GM03348 (cell line): Measurements from ENCODE around the gene CYP2S1.
"Not testable (repeated sequence)": the region's sequence is repeated elsewhere in the genome, so short reads cannot be mapped to it uniquely, and the experiment has no call there.

Experiments used
- DNase-seq: peaks from one replicate; pipeline ENCODE4 v3.0.0; 2012; ENCODE audit warnings: low spot score

The CYP2S1 gene

DNA sequence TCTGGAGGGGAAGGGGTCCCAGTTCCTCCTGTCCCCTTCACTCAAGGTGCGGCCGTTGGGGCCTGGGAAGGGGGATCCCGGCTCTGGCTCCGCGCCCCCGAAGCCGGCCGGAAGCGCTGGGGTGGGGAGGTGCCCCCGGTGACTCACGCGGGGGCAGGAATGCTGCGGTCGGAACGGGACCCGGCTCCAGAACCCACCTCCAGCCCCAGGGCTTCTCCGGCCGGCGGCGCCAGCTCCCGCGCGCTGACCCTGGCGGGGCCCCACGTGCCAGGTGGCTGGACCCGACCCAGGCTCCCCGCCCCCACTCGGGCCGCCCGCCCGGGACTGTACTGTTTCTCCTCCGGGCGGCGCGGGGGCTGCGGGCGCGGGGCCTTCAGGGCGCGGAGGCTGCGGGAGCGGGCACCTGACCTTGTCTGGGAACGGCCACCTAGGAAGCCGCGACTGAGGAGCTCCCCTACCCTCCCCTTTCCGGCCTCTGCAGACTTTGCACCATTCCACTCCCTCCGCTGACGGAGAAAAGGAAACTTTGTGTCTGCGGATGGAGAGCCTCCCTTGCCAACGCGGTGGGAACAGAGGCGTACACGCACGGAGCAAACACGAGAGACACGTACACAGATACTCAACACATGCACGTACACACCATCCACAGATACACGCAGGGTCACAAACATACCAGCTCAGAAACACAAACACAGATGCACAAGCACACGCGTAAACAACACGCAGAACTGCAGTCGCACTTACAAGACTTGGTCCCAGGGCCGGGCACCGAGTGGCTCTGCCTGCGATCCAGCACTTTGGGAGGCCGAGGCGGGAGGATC is 33.2 kb downstream of the CYP2S1 start:
- DNase-seq, result peak; percentile 96

DNA sequence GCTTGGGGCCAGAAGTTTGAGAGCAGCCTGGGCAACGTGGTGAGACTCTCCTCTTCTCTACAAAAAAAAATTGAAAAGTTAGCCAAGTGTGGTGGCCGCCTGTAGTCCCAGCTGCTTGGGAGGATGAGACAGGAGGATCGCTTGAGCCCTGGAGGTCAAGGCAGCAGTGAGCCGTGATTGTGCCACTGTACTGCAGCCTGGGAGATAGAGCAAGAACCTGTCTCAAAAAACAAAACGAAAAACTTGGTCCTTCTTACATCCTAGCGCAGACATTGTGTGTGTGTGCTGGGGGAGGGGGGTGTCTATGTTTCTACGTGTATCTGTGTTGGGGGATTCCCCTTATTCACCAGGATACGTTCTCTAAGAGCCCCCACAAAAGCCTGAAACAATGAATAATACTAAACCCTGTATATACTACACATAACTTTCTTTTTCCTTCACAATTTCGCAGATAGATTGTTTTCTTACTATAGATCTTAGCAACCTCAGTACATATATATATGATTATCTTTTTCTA is 33.9 kb downstream of the CYP2S1 start:
- DNase-seq, result no peak

DNA sequence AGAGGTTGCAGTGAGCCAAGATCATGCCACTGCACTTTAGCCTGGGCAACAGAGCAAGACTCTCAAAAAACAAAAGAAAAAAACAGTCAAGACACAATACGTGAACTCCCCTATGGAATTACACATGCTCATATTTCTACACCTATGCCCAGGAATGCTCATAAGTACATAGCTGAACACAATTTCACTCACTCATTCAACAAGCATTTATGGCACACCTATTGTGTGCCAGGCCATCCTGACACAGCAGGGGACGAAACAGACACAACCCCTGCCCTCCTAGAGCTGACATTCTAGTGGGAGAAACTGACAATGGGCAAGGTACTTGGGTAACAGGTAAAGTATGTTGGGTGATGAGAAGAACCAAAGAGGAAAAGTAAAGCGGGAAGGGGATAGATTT is 35.5 kb downstream of the CYP2S1 start:
- DNase-seq, result no peak

DNA sequence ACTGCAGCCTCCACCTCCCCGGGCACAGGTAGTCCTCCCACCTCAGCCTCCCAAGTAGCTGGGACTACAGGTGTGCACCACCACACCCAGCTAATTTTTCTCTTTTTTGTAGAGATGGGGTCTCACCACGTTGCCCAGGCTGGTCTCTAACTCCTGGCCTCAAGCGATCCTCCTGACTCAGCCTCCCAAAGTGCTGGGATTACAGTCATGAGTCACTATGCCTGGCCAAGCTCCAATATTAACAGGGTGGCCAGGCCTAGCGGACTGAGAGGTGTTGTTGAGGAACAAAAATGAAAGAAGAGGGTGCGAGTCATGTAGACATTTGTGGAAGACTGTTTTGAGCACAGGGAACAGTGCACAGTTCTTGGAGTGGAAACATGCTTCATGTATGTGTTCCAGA is 36.3 kb downstream of the CYP2S1 start:
- DNase-seq, result not testable (repeated sequence)

DNA sequence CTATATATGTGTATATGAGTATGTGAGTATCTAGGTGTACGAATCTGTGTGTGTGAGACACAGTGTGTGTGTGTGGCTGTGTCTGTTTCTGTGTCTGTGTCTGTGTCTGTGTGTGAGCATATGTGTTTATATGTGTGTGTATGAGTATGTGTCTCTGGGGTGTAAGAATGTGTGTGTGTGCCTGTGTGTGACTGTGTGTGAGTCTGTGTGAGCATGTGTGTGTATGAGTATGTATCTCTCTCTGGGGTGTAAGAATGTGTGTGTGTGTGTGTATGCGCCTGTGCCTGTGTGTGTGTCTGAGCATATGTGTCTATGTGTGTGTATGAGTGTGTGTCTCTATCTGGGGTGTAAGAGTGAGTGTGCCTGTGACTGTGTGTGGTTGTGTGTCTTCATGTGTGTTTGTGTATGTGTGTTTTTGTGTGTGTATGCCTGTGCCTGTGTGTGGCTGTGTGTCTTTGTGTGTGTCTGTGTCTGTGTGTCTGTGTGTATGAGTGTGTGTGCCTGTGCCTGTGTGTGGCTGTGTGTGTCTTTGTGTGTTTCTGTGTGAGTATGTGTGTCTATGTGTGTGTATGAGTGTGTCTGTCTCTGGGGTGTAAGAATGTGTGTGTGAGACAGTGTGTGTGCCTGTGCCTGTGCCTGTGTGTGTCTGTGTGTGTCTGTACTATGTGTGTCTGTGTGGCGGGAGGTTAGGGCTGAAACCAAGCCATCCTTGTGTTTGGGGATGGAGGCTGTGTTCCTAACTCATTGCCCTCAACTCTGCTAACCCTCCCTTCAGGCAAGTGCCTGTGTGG is 37.2 kb downstream of the CYP2S1 start:
- DNase-seq, result no peak

DNA sequence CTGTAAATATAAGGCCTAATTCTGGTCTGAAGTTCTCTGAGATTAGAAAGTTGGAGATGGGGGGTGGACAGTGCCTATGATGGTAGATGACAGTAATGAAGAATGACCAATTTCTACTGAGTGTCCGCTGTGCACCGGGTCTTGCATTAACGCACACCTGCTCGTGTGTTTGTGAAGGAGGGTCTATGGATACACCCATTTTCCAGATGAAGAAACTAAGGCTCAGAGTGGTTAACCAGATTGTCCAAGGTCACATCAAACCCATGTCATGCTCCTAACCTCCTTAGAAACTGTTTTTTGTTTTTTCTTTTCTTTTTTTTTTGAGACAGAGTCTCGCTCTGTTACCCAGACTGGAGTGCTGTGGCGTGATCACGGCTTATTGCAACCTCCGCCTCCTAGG is 39.7 kb downstream of the CYP2S1 start:
- no peak for DNase-seq

DNA sequence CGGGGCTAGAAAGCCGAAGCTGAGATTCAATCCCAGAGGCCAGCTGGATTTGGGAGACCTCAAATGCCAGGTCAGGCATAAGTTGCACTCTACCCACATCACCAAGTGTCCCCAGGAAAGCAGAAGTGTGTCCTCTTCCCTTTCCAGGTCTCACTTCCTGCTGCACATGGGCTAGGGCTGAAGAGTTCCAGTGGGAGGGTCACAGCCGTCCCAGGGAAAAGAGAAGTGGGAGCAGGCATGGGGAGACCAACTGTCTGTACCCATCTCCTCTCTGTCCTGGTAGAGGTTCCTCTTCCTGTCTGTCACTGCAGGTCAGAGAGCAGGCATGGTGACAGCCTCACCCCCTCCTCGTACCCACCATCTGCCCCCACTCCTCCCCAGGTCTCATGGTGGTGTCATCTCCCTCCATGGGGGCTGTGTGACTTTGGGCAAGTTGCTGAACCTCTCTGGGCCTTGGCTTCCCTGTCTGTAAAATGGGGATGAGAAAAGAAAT is 40.8 kb downstream of the CYP2S1 start:
- no peak for DNase-seq

DNA sequence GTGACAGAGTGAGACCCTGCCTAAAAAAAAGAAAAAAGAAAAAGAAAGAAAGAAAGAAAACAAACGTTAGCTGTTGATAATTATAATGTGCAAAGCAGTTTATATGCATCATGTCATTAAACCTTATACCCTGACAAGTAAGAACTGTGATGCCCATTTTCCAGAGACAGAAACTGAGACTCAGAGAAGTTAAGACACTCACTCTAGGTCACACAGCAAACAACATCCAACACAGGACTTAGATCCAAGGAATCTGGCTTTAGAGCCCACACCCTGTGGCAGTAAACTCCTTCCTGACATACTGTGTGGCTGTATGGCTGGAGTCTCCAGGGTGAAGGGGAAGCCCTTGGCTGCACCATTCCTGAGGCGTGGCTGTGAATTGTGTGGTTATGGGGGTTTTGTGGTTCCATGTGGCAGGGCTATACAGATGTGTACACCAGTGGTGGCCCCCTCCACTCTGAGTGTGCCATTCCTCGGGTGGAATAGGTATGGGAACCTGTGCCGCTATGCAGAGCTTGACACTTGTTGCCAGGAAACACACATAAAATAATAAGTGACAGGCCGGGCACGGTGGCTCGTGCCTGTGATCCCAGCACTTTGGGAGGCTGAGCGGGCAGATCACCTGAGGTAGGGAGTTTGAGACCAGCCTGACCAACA is 41.6 kb downstream of the CYP2S1 start:
- no peak for DNase-seq

DNA sequence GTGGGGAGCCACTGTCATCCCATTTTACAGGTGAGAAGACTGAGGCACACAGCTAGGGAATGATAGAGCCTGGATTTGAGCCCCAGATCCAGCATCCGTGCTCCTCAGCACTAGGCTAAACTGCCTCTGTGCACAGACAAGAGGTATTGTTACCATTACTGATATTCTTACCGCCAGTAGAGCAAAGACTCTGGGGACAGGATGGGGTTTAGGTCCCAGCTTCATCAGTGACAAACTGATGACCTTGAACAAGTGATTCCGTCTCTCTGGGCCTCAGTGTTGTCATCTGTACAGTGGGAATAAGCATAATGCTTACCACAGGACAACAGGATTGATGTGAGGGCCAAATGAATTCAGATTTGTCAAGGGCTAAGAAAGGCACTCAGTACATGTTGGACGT is 42.5 kb downstream of the CYP2S1 start:
- no peak for DNase-seq

DNA sequence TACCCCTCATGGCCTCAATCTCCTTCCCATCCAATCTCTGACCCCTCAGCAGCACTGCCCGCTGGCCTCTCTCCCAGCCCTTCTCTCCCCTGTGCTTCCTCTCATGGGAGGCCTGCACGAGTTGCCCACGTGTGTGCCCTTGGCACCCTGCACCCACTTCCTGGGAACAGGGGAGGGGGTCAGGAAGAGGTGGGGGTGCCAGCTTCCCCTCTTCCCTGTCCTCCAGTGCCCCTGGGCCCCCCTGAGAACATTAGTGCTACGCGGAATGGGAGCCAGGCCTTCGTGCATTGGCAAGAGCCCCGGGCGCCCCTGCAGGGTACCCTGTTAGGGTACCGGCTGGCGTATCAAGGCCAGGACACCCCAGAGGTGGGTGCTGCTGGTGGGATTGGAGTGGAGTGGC is 45.2 kb downstream of the CYP2S1 start:
- no peak for DNase-seq

DNA sequence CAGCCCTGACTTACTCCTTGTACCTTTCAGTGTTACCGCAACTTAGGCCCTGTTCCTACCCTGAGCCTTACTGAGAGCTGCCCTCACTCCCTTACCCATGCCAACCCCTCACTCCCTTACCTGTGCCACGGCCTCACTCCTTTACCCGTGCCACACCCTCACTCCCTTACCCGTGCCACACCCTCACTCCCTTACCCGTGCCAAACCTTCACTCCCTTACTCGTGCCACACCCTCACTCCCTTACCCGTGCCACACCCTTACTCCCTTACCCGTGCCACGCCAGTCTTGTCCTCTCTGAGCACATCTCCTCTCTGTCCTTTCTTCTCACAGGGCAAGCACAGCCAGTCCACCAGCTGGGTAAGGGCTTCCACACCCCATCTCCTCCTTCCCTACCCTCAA is 46.3 kb downstream of the CYP2S1 start:
- no peak for DNase-seq

DNA sequence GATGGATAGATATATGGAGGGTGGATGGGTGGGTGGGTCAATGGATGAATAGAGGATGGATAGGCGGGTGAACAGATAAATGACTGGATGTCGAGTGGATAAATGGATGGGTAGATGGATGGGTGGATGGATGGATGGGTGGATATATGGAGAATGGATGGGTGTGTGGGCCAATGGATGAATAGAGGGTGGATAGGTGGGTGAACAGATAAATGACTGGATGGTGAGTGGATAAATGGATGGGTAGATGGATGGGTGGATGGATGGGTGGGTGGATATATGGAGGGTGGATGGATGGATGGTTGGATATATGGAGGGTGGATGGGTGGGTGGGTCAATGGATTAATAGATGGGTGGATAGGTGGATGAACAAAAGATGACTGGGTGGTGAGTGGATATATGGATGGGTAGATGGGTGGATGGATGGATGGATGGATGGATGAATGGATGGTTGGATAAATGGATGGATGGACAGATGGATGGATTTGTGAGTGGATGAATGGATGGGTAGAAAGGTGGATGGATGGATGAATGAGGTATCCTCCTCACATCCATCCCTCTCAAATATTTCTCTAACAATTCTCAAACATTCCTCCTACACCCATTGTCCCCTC is 47.0 kb downstream of the CYP2S1 start:
- no peak for DNase-seq

DNA sequence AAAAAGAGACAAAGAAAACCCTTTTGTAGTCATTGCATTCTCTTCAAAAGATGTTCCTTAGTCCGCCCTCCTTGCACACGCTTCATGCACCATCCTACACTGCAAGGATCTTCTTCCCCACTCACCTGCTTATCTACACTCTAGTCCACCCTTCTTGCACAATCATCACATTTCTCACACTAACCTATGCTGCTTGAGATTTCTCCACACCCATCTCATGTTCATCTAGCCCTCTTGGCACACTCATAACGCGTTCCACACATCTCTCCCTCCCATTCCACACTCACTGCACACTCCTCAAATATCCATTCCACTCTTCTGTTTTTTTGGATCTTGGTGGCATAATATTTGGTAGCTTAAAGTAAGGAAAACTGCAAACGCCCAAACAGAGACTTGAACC is 48.8 kb downstream of the CYP2S1 start:
- DNase-seq, result no peak

DNA sequence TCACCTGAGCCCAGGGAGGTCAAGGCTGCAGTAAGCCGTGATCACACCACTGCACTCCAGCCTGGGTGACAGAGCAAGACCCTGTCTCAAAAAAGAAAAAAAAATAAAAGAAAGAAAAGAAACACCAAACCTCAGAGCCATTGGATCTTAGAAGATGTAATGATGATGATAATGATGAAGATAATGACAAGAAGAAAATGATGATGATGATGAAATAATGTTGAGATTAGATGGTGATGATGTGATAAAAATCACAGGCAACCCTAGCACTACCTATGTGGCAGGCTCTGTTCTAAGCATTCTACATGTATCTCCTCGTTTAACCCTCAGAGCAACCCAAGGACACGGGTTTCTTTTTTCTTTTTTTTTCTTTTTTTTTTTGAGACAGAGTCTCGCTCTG is 51.1 kb downstream of the CYP2S1 start:
- no peak for DNase-seq

DNA sequence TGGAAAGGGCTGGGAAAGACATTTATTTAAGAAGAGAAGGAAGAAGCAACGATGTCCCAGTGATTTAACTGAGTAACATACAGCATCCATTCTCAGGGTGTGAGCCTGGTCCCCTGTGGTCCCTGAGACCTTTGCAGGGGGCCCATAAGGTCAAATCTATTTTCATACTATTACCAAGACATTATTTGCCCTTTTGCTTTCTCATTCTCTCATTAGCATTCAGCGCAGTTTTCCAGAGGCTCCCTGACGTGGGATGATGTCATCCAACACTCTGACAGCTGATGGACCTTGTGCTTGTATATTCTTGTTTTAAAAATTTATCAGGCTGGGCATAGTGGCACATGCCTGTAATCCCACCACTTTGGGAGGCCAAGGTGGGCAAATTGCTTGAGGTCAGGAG is 52.8 kb downstream of the CYP2S1 start:
- DNase-seq, result no peak

DNA sequence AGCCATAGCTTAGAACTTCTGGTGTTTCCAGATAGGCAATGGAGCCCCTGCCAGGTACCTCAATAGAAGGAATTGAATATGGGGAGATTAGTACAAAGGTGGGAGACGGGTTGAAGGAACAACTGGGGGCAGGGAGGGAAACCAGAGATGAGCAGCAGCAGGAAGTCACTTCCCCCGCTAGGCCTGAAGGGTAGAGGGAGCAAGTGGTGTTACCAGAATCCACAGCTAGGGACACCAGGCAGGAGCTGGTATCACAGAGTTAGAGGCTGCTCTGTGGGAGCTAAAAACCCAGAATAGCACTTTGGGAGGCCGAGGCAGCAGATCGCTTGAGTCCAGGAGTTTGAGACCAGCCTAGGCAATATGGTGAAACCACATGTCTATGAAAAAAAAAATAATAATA is 55.9 kb downstream of the CYP2S1 start:
- no peak for DNase-seq

DNA sequence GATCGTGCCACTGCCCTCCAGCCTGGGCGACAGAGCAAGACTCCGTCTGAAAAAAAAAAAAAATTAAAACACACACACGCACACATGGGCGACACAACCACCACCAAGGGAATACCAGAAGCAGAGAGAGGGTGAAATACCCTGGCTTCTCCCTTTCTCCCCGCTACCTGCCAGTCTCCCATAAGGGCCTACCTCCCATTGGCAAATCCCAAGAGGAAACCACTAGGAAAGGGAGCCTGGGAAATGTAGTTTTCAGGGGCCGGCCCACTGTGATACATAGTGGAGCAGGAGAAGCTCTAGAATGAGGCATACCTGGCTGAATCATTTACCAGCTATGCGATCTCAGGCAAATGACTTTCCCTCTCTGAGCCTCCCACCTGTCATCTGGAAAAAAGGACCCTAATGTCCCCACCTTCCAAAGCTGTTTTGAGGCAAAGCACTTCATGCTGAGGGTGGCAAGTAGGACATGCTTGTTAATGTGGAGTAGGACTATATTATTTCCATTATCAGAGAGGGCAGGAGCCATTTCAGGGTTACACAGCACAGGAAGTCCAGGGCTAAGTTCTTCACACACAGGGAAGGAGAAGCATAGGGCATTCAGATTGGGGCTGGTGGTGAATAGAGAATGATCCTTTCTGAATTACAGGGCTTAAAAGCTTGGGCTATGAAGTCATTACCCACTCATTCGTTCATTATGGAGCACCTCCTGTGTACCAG is 56.8 kb downstream of the CYP2S1 start:
- DNase-seq, result no peak

DNA sequence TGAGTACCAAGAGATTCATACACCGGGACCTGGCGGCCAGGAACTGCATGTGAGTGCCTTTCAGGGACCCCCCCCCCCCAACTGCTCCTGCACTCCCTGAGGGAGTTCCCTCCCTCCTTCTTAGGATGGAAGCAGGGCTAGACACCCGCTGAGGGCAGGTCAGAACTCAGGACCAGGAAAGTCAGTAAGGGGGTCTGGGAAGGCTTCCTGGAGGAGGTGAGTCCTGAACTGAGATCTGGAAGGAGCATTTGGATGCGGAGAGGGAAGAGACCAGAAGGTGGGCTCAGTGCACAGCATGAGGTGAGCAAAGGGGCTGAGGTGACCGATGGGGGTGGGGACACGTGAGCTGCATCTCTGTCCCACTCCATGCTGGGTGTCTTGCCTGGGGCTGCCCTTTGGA is 60.6 kb downstream of the CYP2S1 start:
- no peak for DNase-seq

DNA sequence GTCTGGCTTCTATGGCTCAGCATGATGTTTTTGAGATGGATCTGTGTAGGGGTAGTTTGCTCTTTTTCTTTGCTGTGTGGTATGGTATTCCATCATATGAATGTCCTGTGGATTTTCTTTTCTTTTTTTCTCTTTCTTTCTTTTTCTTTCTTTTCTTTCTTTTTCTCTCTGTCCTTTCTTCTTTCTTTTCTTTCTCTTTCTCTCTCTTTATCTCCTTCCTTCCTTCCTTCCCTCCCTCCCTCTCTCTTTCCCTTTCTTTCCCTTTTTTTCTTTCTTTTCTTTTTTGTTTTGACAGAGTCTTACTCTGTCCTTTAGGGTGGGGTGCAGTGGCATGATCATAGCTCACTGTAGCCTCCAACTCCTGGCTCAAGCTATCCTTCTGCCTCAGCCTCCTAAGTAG is 62.2 kb downstream of the CYP2S1 start:
- DNase-seq, result no peak
